NAMALWA (cell line): Measurements from ENCODE around the gene WDR86.
A peak's percentile ranks its signal among the peaks of the same experiment; 100 is the strongest.

ENCODE experiments used
- DNase-seq: peaks from one replicate; pipeline ENCODE4 v3.0.0-alpha.2; 2015; ENCODE audit warnings: low spot score

Gene WDR86

GRCh38 chr7:151406886-151407583 is 2.8 kb downstream of the WDR86 start:
- no peak for DNase-seq

GRCh38 chr7:151406051-151406875 is 3.6 kb downstream of the WDR86 start:
- DNase-seq = no peak

- DNase-seq = no peak
These were observed 4.2 kb downstream of the WDR86 start for GRCh38 chr7:151405588-151405987.

GRCh38 chr7:151405056-151405455 is 4.8 kb downstream of the WDR86 start:
- no peak for DNase-seq

- DNase-seq = no peak
These were observed 5.4 kb downstream of the WDR86 start for GRCh38 chr7:151404216-151405011.

- DNase-seq = no peak
These were observed 6.1 kb downstream of the WDR86 start for GRCh38 chr7:151403764-151404163.

- no peak for DNase-seq
These were observed 7.6 kb downstream of the WDR86 start for GRCh38 chr7:151402029-151402835.

GRCh38 chr7:151400626-151401315 is 9.1 kb downstream of the WDR86 start:
- peak; percentile 99 for DNase-seq

- no peak for DNase-seq
These were observed 9.9 kb downstream of the WDR86 start for GRCh38 chr7:151399906-151400305.

GRCh38 chr7:151399305-151399601 is 10.6 kb downstream of the WDR86 start:
- no peak for DNase-seq

- DNase-seq = no peak
These were observed 11.2 kb downstream of the WDR86 start for GRCh38 chr7:151398446-151399304.

GRCh38 chr7:151397026-151397425 is 12.8 kb downstream of the WDR86 start:
- DNase-seq = no peak

GRCh38 chr7:151396328-151396970 is 13.4 kb downstream of the WDR86 start:
- no peak for DNase-seq

GRCh38 chr7:151395036-151395367 is 14.8 kb downstream of the WDR86 start:
- no peak for DNase-seq

- no peak for DNase-seq
These were observed 15.5 kb downstream of the WDR86 start for GRCh38 chr7:151394076-151395035.

GRCh38 chr7:151393031-151393977 is 16.5 kb downstream of the WDR86 start:
- peak; percentile 55 for DNase-seq

- DNase-seq = no peak
These were observed 17.4 kb downstream of the WDR86 start for GRCh38 chr7:151392426-151392825.

GRCh38 chr7:151392002-151392401 is 17.8 kb downstream of the WDR86 start:
- DNase-seq = no peak
